AG08395 (cell line): ENCODE results near the gene PTMA.

Source experiments
- DNase-seq: peaks from one replicate; pipeline ENCODE4 v3.0.0; 2012; ENCODE audit warnings: mixed read lengths, low spot score

Gene PTMA

DNA sequence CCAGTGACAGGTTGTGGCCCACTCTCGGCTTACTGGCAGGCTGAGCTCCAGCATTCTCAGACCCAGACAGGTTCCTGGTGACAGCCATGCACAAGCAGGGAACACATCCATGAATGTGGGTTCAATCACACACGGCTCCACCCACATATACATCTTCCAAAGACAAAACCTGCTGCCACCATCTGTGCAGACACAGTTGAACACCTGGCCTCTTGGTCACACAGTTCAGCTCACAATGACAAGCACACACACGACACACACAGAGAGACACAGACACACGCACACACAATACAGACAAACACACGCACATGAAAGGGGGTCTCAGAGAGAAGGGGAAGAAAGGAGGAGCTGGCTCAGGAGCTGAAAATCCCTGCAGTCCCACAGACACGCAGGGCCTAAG is 32.1 kb upstream of the PTMA start:
- no peak for DNase-seq

DNA sequence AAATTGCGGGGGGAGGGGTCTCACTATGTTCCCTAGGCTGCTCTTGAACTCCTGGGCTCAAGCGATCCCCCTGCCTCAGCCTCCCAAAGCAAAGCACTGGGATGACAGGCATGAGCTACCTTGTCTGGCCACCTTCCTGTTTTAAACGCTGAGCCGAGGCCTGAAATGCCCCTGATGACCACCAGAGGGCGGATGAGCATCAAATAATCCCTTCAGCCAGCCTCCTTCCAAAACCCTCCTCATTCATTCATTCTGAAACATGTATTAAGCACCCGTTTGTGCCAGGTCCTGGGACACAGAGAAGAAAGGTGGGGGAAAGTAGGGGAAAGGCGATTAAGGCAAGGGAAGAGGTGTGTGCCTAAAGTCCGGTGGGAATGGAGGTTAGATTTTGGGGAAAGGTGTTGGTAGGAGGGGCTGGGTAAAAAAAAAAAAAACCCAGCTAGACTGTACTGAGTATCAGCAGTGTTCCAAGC is 30.7 kb upstream of the PTMA start:
- peak; percentile 73 for DNase-seq

DNA sequence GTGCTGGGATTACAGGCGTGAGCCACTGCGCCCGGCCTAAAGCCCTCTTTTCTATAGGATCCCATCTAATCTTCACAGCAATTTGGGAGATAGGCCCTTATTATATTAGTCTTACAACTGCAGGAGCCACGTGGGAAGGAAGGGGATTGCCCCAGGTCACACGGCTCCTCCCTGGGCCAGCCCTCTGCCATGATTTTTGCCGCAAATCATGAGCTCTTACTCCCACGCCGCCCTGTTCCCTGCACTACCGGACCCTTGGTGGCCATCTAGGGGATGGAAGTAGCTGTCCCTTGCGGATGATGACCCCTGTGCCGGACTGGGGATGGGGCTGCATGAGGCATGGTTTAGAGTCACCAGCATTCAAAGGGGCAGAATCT is 28.4 kb upstream of the PTMA start:
- no peak for DNase-seq

DNA sequence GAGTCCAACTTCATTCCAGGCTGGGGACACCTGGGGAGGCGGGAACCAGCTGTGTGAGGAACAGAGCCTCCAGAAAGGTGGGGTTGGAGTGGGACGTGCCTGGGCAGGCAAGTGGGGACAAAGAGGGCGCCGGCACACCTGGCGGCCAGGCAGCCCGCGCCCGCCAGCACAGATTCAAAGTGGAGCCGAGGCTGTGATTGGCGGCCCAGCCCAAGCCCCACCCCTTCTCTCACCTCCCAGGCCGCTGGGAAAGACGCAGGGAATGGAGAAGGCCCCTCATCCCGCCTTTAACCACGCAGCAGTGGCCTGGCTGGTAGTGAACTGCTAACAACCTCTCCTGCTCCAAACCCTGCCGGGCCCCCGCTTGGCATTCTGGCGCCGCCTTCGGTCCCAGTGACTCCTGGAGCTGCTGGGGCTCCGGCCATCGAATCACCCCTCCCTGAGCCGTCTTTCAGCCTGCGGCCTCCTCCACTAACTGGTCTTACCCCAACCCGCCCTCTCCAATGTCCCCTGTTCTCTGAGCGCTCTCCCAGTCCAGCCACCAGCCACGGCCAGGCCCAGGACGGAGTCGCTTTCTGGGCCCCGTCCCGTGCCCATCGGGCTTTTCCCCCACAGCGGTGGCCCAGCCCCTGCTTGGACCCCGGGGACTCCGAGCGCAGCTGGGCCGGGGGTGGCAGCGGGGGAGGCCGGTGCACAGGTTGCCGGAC is 27.9 kb upstream of the PTMA start:
- DNase-seq = no peak

DNA sequence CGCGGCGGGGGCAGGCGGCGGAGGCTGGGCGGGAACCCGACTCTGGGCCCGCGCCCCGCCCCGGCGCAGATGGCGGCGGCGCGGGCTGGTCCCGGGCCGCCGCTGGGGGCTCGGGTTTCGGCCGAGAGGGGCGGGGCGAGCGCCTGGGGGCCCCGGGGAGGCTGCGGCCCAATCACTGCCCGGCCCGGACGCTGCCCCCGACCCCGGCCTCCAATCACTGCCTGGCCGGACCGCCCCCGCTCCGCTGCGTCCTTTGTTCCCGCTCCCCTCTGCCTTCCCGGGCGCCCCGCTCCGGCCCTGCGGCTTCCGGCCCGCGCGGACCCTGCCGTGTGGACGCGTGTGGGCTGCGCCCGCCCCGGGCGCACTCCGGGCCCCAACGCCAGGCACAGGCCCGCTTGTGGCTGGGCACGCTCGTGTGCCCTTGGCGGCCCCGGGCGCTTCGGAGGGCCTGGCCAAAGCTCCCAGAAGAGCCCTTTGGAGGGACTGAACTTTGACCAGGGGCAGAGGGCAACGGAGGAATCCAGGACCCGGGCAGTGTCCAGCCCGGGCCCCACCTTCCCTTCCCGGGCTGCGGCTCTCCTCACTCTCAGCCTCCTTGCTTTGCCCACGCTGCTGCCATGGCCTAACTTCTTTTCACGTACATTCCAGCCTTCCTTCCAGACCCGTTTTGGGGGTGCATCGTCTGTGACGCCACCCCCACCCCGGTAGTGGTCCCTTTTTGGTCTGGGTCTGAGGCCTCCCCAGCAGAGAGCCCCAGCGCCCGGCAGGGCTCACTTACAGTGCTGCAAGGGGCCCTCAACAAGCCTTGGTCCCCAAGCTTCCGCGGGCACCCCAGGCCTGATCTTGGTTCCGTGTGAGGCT is 27.1 kb upstream of the PTMA start:
- DNase-seq = peak; percentile 96

DNA sequence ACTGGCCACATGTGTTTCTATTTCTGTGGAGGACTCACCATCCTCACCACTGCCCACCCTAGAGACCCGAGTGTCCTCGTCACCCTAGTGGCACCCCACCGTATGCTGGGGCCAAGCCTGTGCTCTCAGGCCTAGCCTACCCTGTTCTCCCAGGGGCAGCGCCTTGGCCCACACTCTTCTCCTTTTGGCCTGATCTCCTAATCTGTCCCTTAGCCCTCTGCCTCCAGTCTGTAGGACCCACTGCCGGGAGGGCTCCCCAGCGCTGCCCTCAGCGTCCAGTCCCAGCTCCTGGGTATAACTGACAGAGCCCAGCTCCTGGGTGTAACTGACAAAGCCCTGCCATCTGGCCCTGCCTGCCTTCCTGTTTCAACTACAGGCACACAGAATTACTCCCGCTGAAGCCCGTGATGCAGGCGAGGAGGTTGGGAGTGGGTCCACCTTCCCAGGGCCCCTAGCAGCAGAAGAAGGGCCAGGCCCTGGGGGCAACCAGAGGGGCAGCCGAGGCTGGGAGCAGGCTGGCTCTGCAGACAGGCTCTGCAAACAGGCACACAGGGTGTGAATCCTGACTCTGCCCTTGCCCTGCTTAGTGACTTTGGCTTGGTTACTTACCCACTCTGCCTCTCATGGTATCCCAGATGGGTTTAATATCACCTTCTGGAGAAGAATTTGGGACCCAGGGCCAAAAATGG is 25.6 kb upstream of the PTMA start:
- DNase-seq = no peak

DNA sequence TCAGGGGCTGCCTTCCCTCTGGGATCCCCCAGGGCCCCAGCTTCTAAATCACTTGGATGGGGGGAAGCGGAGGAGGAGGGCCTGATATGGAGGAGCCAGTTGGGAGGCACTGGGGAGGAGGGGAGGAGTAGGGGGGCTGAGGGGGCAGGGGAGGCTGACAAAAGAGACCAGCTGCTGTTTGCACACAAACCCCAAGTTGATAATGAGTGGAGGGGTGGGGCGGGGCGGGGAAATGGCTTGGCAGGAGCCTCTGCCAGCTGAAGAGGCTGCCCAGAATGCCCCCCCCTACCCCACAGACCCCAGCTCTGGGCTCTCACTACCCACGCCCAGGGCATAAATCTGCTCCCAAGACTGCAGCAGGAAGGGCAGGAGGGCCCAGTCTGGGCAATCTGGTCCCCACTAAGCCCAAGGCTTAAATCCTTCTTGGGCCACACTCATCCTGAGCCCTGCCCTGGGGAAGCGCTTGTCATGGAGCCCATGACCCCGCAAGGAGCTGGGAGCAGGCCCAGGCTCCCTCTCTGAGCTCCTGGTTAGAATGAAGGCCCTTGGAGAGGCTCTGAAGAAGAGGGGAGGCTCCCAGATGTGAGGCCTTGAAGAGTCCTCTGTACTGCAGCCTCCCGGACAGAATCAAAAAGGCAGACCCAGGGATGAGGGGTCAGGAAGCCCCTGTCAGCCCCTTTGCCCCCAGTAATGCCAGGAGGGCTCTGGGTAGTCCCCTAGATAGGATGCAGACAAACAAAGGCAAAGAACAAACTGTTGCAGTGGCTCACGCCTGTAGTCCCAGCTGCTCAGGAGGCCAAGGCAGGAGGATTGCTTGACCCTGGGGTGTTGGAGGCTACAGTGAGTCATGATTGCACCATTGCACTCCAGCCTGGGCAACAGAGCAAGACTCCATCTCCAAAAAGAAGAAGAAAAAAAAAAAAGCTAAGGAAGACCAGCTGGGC is 24.8 kb upstream of the PTMA start:
- DNase-seq = no peak

DNA sequence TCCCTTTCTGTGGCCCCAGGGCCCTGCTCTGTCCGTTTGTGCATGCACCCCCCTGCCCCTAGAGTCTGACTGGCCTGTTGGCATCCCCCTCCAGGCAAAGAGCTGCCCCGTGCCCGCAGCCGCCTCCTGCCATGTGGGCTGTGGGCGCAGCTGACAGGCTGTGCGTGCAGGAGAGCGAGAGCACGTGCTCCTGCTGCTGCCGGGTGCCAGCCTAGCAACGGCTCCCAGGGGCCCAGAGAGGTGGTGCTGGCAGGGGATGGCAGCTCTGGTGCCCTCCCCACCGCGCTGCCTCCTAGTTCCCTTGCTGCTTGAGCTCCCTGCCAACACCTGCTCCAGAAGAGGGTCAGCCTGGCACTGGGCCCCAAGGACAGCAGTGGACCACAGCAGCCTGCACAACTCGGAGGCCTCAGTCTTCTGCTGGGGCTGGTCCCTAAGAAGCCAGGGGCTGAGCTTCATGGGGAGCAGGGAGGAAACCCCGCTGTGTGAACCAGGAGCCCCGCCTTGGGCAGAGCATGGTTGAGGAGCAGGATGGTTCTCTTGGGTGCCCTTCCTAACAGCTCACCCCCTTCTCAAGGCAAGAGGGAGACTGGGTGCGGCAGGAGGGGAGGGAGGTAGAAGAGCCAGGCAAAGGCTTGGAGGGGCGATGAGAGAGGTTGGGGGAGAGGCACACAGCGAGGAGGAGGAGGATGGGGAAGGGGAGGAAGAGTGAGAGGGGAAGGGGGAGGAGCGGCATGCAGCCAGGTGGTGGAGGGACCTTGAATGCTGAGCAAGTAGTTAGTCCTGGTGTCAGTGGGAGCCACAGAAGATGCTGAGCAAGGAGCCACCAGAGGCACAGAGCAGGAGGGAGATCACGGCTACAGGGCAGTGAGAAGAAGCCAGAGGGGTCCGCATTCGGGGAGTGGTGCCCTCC is 23.8 kb upstream of the PTMA start:
- DNase-seq = no peak

DNA sequence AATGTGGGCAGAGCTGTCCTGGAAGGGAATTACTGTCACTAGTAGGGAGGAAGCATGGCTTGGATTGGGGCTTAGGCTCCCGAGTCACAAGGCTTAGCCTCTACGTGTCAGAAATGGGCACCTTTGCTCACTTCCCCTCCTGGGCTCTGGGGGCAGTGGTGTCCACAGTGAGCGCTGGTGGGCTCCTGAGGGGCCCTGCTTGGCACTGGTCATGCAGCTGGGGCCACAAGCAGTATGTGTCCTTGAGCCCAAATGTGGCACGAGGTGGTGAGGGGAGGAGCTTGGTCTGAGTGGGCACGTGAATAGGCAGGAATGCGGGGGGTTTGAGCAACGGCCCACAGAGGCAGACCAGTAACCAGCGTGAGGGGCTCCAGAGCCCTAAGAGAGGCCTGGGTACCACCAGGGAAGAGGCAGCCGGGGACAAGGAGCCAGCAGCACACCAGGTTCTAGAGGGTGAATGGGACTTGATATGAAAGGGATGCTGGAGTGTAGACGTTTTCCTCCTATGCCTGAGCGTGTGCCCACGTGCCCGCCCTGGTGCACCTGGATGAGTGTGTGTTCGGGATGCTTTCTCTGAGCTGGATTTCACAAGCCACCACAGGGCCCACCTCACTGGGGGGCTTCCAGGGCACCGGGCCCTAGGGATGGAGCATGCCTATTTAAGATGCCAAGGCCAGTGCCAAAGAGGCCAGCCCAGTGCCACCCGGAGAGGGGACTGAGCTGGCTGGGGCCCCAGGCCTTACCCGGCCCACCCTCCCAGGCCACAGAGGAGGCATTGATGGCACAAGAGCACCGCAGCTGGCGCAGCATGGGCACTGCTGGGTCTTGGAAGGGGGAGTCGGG is 22.8 kb upstream of the PTMA start:
- DNase-seq = no peak

DNA sequence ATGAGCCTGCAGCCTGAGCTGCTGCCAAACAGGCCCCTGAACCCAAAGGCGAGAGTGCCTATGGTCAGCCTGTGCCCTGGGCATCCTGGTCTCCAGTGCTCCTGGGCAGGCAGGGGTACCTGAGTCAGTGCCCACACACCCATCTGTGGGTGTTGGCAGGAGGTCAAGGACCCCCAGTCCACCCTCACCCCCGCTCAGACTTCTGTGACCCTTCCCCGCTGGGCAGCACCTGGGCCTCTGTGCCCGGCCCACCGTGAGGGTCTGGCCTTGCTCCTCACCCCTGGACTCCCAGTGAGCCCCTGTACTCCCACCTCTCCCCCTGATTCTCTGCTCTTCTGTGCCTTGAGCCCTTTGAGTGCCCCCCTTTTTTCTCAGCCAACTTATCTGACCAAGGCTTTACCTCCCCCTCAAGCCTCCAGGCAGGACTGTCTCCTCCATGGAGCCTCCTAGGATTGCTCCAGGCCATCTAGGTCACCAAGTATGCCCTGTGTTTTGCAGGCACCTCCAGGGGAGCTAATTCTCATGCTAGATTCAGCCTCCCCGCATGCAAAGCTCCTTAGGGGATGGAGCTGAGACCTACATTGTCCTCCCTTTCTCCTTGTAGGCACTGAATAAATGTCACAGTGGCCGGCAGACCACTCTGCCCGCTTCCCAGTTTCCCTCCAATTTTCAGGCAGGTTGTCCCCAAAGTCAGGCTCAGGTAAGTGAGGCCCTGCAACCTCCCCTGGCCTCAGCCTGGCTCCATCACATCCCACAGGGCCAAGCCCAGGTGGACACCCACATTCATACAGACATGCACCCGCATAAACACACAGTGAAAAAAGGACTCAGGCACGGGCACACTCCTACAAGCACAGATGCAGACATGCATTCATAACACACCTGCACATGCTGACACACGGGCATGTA is 21.9 kb upstream of the PTMA start:
- DNase-seq = no peak

DNA sequence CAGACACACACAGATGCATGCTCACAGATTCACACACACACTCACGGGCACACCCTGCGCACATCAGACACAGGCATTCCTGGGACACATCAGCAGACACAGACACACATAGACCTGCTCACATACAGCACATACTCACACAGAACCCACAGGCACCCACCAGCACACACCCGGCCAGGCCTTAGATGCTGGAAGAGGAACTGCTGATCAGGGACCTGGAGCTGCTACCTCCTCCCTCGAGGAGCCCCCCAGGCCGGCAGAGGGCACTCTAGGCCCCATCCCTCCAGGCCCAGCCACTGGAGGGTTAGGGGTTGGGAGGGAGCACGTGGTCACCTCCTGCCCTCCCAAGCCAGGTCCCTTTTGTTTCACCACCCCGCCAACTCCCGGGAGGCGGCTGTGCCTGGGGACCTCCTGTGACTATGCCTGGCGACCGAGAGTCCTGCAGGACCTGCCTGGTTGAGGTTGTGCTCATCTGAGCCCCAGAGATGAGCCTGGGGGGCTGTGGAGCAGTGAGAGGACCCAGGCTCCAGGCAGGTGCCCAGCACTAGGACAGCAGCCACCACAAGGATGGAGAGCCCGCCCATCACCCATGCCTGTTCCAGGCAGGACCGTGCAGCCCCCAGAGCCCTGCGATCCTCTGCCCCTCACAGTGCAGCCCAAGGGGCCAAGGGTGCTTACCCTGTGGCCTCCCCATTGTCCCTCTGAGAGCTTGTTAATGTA is 21.0 kb upstream of the PTMA start:
- DNase-seq = peak; percentile 66

DNA sequence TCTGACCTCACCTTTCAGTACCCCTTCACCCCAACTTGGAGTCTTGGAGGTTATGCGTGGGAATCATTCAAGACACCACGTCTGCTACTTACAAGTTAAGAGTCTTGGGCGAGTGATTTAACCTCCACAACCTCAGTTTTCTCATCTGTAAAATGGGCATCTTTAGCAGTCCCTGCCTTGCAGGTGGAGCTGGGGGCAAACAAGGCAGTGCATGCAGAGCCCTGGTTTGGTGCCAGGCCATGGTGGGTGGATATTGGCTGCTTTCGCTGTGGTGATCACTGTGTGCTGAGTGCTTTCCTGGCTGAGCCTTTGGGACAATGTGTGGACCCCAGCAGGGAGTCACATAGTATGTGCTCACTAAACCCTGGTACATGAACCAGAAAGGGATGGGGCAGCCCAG is 20.4 kb upstream of the PTMA start:
- no peak for DNase-seq

DNA sequence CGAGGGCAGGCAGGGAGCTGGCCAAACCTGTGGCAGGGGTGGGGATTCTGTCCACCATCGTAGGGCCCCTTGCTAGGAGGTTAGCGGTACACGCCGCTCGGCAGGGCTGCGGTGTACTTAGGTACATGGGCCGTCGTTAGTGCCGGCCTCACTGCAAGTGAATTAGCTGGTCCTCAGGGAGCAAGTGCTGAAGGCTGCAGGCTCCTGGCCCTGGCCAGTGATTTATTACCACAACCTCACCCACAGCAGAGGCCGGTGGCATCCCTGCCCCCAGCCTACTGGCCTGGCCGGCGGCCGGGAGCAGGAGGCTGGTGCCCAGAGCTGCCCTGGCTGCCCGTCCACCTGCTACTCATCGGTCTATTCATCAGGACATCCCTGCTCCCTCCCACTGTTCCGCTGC is 19.6 kb upstream of the PTMA start:
- DNase-seq = no peak

DNA sequence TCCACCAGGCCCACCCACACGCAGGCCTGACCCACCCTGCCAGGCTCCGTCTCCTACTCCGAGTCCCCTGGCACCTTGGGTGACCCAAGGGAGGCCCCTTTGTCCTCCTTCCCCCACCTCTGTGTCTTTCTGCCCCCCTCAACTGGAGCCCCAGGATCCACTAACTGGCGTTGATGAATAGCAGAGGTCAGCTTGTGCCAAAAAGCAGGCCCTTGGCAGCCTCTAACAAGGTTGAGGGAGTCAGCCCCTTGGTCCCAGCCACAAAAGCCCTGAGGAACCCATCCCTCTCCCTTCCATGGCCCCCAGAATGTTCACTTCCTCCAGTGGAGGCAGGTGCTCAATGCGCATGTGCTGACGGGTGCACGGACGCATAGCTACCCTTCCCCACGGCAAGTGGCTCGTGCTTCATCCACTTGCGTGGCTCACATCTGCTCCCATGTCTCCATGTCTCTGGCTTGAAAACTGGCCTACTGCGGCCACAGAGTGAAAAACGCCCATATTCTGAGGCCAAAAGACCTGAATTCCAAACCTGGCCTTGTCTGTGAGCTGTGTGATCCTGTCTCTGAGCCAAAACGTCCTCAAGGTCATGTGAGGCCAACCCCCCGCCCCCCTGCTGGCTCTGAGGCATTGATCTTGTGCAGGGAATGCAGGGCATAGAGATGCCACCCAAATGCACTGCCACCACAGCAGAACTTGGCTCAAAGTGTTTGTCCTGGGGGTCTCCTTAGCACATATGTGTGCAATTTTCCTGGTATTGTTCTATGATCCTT is 19.0 kb upstream of the PTMA start:
- DNase-seq = no peak

DNA sequence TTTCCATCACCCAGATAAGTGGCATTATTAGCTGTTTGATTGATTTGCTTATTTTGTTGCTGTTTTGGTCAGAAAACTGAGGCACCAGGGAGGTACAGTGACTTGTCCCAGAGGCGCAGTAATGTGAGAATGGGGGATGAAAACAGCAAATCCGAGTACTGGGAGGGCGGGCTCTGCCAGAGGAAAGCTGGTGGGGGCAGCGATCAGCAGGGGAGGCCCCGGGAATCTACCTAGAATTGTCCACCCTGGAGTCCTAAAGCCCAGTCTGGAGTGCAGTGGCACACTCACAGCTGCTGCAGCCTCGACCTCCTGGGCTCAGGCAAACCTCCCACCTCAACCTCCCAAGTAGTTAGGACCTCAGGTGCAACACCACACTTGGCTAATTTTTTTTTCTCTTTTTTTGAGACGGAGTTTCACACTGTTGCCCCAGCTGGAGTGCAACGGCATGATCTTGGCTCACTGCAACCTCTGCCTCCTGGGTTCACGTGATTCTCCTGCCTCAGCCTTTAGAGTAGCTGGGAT is 17.0 kb upstream of the PTMA start:
- DNase-seq = no peak

DNA sequence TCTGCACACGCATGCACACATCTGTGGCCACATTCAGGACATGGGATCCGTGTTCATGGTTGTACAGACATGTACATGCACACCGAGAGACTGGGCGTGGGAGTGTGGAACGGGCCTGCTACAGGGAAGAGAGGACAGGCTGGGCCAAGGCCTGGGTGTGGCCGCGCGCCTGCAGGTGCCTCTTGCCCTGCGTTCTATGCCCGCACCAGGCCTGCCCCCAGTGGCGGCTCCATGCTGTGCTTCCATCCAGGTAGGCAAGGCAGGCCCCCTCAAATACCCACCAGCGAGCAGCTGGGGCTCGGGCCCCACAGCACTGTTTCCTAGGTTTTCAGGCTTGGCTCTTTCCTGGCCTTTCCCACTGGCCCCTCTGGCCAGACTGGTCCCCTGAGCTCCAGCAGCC is 15.5 kb upstream of the PTMA start:
- DNase-seq = no peak

DNA sequence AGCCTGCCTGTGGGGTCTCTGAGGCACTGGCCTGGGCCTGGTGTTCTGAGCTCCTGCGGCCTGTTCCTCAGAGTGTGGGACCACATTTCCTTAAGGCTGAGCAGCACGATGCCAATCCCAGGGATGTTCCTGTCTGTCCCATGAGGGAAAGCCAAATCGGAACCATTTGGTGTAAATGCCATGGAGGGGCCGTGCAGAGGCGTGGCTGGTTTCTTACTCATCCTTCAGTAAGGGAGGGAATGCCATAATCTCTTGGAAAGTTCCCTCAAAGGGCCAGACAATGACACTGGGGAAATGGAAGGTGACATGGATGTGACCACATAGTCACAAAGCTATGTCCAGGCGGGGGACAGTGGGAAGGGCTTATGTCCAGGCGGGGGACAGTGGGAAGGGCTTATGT is 14.4 kb upstream of the PTMA start:
- DNase-seq = peak; percentile 68
